HG03460 (cell line): ENCODE results near the gene PRSS8.
"Not testable (repeated sequence)": the region's sequence is repeated elsewhere in the genome, so short reads cannot be mapped to it uniquely, and the experiment has no call there.

Source experiments
- ATAC-seq: cut with Tn5 transposase; IDR thresholded peaks from one replicate; pipeline ENCODE4 v1.9.1; 2021; ENCODE audit not compliant: unreplicated experiment

Gene PRSS8

GRCh38 chr16:31107465-31107867 is 28.1 kb downstream of the PRSS8 start:
- ATAC-seq, result peak; percentile 50

DNA sequence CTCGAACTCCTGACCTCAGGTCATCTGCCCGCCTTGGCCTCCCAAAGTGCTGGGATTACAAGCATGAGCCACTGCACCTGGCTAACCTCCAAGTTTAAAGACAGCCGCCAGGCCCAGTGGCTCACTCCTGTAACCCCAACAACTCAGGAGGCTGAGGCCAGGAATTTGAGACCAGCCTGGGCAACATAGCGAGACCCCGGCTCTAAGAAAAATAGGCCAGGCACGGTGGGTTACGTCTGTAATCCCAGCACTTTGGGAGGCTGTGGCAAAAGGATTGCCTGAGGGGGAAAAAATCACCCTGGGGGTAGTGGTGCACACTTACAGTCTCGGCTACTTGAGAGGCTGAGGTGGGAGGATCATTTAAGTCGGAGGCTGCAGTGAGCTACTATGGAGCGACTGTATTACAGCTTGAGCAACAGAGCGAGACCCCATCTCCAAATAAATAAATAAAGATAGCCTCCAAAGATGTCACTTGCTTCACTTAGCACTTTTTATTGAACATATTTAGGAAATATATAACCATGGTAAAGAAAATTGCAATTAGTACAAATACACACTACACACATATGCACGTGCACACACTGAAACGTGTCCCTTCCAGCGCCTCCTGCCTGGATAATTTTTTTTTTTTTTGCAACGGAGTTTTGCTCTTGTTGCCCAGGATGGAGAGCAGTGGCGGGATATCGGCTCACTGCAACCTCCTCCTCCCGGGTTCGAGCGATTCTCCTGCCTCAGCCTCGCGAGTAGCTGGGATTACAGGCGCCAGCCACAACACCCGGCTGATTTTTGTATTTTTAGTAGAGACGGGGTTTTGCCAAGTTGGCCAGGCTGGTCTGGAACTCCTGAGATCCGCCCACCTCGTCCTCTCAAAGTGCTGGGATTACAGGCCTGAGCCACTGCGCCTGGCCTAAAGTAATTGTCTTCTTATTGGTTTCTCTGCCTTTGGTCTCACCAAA is 28.7 kb downstream of the PRSS8 start:
- ATAC-seq, result no peak

- ATAC-seq, result no peak
Observed at GRCh38 chr16:31105677-31106213, 29.8 kb downstream of the PRSS8 start.

GRCh38 chr16:31100876-31101641 is 34.5 kb downstream of the PRSS8 start:
- ATAC-seq, result not testable (repeated sequence)

DNA sequence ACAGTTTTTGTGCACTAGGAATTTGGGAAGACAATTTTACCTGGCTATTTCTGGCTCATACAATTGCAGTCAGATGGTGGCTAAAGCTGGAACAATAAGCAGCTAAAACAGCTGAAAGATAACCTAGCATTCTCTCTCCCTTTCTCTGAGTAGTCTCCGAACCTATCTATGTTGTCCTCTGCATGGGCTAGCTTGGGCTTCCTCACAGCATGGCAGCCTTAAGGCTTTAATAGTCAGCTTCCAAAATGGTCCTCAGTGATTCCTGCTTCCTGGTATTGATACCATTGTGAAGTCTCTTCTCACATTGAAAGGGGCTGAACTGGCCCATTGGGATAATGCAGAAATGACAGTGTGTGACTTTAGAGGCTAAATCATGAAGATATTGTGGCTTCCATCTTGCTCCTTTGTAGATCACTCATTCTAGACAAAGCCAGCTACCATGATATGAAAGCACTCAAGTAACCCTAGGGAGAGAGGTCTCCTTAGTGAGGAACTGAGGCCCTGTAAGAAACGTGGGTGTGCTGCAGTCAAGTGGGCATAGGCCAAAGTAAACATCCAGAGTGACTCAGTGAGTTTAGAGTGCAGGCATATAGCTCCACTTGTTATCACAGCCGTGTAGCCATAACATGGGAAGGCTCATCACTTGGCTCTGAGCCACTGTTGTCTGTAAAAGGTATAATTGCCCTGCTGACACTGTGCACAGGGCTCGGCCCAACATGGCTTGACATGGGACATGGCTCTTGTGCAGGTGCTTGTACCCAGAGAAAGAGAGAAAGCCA is 35.5 kb downstream of the PRSS8 start:
- ATAC-seq, result no peak

DNA sequence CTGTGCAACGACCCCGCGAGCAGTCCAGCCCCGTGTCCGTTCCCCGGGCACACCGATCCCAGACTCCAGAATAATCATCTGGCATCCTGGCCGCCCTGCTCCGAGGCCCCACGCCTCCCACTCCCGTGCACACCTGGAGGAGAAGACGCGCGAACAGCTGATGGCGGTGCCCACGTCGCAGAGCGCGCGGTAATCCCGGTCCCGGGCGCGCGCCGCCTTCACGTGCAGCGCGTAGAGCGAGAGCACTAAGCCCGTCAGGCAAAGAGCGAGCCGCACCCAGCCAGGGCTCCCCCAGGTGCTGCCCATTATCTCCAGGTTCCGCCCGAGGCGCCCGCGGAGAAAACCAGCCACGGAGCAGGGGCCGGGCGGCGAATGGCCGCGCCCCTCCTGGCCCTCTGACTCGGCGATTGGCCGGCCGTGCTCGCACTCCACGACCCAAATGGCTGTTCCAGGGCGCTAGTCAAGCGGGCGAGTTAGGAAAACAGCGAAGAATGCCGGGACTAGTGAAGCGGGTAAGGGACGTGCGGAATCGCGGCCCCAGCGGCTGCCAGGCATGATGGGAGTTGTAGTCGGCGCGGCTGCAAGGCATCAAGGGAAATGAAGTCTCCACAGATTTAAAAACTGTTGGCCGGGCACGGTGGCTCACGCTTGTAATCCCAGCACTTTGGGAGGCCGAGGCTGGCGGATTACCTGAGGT is 41.0 kb downstream of the PRSS8 start, which contains the start of gene VKORC1:
Gene VKORC1 (minus strand): TSS at position 374 of the 697 bp plus-strand sequence. CDS start 68 bp downstream, at position 306.
- peak; percentile 87 for ATAC-seq

- ATAC-seq, result no peak
Observed at GRCh38 chr16:31094088-31094423, 41.5 kb downstream of the PRSS8 start.

DNA sequence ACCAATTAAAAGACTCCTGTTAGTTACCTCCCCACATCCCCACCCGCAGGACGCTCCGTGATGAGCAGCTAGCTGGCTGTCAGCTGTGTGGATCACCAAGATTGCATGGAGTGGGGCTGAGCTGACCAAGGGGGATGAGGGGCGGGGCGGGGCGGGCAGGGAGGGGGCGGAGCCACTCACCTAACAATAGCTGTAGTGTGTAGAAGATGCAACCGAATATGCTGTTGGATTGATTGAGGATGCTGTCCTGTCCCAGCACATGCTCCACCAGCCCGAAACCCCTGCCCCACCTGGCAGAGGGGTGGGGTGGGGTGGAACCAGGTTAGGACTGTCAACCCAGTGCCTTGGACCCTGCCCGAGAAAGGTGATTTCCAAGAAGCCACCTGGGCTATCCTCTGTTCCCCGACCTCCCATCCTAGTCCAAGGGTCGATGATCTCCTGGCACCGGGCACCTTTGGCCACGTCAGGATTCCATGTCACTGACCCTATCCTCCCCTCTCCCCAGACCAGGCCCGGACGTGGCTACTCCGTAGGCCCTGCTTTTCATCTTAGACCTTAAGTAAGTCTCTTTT is 42.3 kb downstream of the PRSS8 start:
- no peak for ATAC-seq

DNA sequence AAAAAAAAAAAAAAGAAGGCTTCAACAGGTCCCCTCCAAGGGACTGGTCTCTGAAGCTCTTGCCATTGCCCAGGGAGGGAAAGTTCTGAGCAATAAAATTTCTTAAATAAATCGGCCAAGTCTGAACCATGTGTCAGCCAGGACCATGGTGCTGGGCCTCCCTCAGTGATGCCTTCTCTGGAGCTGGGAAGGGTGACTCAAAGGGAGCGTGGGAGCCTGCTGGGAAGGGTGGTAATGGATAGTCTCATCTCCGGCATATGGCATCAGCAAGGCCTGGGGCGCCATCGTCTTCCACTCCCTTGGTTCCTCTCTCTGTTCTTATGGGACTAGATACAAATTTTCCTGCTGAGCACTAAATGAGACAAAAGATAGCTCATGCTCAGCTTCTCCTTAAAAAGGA is 43.2 kb downstream of the PRSS8 start:
- ATAC-seq, result no peak

- no peak for ATAC-seq
Observed at GRCh38 chr16:31090540-31090939, 45.0 kb downstream of the PRSS8 start.

- no peak for ATAC-seq
Observed at GRCh38 chr16:31089199-31089598, 46.3 kb downstream of the PRSS8 start.

DNA sequence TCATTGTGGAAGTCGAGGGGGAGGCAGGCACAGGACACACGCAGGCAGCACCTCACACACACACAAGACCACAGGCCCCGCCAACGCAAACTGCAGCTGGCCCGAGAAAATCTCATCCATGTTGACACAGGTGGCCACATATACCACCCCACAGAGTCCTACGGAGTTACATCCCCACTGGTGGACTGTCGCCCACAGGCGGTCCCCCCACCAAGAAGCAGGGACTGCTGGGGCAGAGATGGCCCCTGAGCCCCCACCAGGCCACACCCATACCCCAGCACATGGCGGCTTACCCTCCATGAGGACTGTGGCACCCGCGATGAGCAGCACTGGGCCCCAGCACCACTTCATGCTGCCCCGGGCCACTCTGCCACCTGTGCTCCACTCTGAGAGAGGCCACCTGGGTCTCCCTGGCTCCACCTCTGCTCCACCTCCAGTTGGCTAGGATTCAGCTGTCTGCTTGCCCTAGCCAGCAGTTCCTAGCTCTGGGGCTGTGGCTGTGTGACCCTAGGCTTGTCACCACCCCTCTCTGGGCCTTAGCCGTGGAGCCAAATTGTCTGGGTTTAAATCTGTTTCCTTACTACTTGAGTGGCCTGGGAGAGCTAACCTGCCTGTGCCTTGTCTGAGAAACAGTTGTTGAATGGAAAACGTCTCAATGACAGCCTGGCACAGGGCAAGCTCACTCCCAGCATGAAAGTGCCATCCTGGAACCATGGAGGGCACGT is 46.9 kb downstream of the PRSS8 start, which contains the start of gene PRSS53:
Gene PRSS53 (minus strand): TSS at position 485 of the 725 bp plus-strand sequence. CDS start 134 bp downstream, at position 351.
- ATAC-seq, result no peak

DNA sequence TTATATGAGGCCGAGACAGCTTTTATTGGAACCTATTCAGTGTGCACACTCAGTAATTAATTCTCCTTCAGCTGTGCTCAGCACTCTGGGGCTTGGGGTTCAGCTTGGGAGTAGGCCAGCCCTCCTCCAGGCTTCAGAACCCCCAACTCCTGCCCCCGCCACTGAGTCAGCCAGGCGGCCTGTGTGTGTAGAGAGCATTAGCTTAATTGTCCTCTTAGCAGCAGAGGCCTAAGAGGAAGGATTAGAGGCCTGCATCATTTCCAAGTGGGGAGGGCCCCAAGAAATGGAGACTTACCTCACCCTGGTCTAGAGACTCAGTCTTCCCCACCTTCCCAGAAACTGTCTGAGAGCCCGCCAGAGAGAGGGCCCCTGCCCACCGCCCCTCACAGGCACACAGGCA is 47.6 kb downstream of the PRSS8 start:
- ATAC-seq, result no peak

DNA sequence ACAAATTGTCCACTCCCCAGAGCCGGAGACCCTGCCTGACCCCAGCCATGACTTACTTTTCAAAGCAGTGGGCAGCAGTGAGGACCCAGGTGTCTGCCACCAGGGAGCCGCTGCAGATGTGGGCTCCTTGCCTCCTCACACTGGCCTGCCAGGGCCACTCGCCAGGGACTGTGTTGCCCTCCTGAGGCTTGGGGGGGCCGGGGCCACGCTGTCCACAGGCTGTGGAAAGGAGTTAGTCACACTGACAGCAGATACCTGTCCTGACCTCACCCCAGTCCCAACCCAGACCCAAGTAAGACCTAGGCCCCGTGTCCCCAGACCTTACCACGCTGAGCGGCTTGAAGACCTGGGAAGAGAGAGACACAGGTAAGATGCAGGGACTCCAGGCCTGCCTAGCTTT is 48.0 kb downstream of the PRSS8 start:
- ATAC-seq, result no peak

DNA sequence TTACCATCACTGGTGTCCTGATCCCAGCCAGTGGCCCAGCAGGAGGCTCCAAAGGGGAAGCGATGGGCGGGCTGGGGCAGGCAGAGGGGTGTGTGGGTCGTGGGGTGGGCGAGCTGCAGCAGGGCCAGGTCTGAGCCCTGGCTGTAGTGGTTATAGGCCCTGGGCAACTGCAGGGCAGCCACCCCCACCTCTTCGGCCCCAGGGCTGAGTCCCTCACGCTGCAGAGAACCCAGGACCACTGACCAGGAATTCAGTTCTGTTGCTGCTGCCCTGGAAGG is 49.0 kb downstream of the PRSS8 start:
- ATAC-seq, result no peak

- ATAC-seq, result no peak
Observed at GRCh38 chr16:31085873-31086628, 49.5 kb downstream of the PRSS8 start.

- ATAC-seq, result no peak
Observed at GRCh38 chr16:31085411-31085810, 50.1 kb downstream of the PRSS8 start.

DNA sequence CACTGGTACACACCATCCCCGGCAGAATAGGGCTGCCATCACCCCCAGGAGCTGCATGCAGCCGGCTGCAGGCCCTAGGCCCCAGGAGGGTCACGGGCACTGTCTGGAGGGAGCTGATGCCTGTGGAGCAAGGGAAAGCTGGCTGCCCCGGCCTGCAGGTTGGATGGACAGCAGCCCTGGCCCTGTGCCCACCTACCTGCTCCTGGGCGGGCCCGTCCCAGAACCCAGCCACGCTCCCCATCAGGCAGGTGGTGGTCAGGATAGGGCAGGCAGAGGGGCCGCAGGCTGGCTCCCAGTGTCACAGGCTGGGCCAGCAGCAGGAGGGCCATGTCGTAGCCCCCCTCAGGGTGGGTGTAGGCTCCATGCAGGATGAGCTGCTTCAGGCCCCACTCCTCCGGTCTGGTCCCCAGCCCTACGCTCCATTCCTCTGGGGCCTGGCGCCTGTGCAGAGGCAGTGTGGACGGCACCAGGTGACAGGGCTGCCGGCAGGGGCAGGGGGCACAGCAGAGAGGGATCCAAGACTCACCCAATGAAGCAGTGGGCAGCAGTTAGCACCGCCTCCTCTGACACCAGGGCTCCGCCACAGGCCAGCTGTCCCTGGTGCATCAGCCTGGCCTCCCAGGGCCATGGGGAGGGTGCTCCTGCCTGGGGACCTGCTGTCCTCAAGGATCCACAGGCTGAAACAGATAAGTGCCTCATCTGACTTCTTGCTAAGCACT is 50.8 kb downstream of the PRSS8 start:
- no peak for ATAC-seq
